ENCODE results near the gene ADORA2A.

The ADORA2A gene

GRCh38 chr22:24404561-24405275, 22.7 kb upstream of the ADORA2A start:
- no peak for DNase-seq

- DNase-seq = no peak
Observed at GRCh38 chr22:24405631-24406321, 21.6 kb upstream of the ADORA2A start.

GRCh38 chr22:24406322-24407277, 20.8 kb upstream of the ADORA2A start:
- no peak for DNase-seq

- no peak for DNase-seq
Observed at GRCh38 chr22:24407278-24407665, 20.1 kb upstream of the ADORA2A start.

GRCh38 chr22:24407884-24408283, 19.5 kb upstream of the ADORA2A start:
- no peak for DNase-seq

DNA sequence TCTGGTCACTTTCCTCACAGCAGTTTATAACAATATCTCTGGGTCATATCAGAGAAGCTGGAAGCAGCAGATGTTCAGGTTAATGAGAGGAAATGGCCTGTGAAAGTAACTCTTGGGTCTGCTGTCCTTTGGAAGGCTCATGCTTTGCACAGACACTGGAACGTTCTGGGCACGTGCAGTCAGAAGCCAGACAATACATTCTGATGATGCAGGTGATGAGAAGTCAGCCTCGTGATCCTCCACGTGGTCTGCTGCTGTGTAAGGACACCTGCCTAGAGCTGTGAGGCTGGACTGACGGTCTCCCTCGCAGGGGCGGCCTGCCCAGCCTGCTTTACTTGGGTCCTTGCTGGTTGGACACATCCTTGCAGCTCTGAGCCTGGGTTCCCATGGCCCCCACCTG, 18.8 kb upstream of the ADORA2A start:
- no peak for DNase-seq

GRCh38 chr22:24409707-24410106, 17.7 kb upstream of the ADORA2A start:
- no peak for DNase-seq

GRCh38 chr22:24410110-24410856, 17.1 kb upstream of the ADORA2A start:
- DNase-seq = no peak

- peak; percentile 7 for DNase-seq
Observed at GRCh38 chr22:24411256-24412004, 16.0 kb upstream of the ADORA2A start.

GRCh38 chr22:24412274-24412673, 15.1 kb upstream of the ADORA2A start:
- DNase-seq = no peak

GRCh38 chr22:24413271-24413670, 14.1 kb upstream of the ADORA2A start:
- DNase-seq = peak; percentile 4

DNA sequence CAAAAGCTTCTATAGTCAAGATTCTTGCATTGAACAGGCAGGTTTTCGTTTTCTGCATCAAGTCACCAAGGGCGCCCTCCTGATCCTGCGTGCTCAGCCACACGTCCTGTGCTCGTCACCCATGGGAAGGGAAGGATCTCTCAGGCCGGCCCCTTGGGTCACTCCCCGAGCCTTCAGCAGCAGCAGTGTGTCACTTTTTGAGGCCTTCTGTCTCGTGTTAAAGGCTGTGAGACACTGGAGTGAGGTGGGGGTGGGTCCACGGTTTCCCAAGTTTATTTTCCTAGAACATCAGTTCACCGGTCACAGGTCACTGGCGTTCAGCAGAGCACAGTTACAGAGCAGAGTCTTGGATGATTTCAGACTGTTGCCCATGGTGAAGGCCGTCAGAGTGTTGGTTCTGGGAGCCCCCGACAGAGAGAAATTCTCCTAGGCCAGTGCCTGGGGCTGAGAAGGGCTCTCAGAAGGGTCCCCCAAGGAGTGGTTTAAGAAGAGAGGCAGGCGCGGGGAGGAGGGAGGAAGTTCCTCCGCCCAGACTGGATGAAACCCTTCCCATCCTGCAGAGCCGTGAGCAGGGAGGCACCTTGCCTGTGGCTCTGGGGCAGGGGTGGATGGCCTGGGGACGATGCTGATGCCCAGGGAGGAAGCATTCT, 13.5 kb upstream of the ADORA2A start:
- DNase-seq = peak; percentile 6

DNA sequence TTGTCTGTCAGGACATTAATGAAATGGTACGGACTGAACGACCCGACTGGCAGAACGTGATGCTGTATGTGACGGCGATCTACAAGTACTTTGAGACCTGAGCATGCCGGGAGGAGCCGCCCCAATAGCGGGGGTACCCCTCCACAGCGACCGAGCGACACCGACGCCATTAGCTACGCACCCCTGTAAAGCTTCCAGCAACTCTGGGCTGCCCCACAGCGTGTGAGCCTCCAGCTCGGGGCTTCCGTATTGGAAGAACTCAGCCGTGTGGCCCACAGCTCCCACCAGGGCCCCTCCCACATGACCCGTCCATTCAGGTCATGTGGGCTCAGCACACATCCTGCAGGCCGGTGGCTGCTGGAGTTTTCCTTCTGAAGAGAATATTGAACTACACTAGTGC, 12.9 kb upstream of the ADORA2A start:
- peak; percentile 5 for DNase-seq

DNA sequence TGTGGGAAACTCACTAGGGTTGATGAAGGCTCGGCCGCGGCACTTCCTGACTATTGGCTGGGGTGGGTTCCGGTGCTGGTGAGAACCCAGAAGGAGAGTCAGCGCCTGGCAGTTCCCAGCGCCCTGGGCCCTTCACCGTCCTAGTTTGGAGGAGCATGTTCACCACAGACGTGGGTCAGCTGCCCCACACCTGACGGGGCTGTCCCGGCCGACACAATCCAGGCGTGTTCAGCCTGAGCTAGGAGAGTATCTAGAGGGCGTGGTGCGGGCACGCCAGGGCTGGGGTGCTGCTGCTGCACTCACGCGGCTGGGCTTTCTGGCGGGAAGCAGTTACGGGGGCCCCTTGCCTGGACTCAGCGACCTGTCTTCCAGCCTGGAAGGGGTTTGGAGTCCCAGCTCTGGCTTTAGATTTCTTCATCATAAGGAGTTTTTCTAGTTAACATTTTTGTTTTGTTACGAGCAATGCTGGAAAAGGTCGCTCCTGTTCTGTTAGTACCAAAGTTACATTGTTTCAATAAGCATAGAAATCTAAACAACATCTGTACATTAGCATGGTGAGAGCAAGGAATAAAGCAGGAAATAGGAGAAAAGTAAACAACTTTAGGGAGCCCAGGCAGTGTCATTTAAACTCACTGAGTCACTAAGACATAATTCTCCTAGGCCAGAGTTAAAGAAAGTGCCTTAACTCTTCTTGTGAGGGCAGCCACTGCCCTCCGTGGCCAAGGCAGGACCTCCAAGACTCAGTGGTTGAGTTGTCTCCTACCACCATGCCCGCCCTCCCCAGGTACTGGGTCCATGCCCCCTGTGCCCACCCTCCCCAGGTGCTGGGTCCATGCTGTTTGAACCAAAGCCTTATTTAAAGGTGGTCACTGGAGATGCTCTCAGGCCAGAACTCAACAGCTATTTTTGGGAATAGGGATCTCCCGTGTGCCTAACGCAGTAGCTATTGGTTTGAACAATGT, 12.1 kb upstream of the ADORA2A start:
- no peak for DNase-seq

GRCh38 chr22:24416095-24416494, 11.3 kb upstream of the ADORA2A start:
- no peak for DNase-seq

GRCh38 chr22:24416611-24417010, 10.8 kb upstream of the ADORA2A start:
- no peak for DNase-seq

DNA sequence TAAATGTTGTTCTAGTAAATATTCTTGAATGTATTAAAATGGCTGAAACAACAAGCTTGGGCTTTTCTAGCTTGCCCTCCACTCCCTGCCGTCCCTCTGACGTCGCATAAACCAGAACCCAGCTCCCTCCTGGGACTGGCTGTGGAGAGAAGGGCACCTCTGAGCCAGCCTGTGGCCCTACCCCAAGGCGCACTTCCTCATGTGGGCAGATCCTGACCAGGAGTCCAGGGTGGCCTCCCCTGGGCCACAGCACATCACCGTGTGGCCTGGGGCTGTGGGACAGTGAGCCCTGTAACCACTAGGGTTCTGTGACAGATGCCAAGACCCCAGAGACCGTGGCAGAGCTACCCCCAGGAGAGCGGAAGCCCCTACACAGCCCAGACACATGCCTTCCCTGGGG, 10.2 kb upstream of the ADORA2A start:
- DNase-seq = no peak

DNA sequence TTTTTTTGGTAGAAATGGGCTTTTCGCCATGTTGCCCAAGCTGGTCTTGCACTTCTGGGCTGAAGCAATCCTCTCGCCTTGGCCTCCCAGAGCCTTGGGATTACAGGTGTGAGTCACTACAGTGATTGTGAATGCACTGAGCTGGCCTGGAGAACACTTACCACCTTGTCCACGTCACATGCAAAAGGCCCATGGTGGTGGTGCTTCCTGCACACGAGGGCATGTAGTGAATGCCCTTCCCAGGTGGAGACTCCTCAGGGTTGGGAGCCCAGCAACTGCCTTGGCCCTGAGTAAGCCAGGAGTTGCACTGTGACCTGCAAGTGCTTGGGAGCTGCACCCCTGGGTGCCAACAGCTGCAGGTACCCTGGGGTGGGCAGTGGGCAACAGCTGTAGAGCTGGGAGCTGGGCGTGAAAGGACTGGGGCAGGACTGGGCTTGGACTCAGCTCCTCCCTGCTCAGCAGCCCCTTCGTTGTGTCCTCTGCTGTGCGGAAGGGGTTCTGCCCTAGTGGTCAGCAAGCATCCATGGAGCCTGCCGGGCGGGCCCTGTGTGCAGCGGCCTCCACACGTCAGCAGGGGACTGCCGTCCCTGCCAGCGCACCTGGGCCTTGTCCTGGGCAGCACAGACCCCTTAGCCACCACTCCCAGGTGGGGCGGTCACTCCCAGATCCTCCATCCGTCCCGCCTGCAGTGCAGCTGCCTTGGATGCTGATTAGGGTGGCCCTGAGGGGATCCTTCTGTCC, 9.3 kb upstream of the ADORA2A start:
- DNase-seq = no peak

- DNase-seq = no peak
Observed at GRCh38 chr22:24418786-24419474, 8.5 kb upstream of the ADORA2A start.

Measured in CD4-positive, alpha-beta T cell treated with Interleukin-15 for 1 hour (primary cell).